Stimulated activated CD4-positive, alpha-beta T cell treated with anti-CD3 and anti-CD28 coated beads, Interleukin-2, amount 100 ng/mL, for 4 hours (primary cell): ENCODE data around the gene PPM1H.

Experiments used
- DNase-seq: peaks from one replicate; pipeline ENCODE4 v3.0.0-alpha.2; 2020; ENCODE audit warnings: low read depth

The PPM1H gene

DNA sequence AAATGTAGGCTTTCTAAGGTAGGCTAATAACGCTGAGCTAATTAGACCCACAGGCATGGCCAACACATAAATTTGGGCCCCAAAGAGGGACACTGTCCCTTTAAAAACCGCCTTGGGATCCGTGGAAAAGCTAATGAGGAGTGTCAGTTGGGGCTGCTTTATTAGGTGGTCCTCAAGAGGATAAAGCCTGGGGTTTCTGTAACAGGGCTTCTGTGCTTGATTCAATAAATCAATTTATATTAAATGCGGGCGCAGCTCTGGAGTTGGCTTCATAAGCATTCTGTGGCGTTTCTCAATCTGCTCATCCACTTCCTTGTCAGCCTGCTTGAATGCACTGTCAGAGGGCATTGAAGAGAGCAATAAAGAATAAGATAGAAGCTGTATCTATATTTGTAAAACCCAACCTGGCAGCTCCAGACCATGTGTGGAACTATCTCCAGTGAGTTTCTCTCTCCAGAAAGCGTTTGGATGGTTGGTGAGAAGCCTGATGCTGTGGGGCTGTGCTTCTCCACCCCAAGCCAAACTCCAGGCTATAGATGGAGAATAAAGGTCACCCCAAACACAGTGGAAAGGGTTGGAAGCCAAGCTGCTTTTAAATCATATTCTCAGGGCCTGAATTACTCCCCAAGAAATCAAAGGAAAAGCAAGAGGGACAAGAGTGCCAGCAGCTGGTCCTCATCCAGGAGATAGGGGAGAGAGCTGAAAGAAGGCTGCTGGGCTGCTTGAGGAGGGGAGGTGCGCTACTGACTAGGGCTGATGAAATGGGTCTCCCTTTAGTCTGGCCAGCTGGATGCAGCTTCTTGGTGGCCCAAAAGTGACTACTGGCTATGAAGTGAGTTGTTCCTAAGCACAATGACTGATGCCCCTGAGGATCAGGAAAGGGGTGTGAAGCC, 222.0 kb downstream of the PPM1H start:
- DNase-seq, result no peak

DNA sequence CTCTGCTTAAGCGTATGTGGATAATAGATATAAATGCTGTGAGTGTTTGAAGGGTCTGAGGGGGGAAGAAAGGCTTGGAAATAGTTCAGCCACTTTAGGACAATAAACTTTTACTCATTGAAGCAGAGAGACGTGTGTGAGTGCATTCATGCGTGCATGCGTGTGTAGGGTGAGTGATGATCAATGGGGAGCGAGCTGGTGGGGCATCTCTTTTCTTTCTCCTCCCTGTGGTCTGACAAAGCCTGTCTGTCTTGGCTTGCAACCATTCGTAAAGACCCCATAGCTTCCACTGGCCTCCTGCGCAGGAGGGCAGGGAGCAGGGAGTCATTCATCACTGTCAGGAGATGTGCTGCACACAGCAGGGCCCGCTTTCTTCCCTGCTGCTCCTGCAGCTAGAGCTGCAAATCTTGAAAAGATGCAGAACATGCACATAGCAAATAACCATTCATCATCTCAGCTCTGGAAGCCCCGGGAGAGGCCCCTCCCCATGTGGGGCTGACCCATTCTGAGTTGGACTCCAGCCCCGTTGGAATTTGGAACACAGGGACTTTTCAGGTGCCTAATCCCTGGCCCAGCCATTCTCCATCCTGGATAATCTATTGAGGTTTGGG, 223.2 kb downstream of the PPM1H start:
- DNase-seq, result no peak

DNA sequence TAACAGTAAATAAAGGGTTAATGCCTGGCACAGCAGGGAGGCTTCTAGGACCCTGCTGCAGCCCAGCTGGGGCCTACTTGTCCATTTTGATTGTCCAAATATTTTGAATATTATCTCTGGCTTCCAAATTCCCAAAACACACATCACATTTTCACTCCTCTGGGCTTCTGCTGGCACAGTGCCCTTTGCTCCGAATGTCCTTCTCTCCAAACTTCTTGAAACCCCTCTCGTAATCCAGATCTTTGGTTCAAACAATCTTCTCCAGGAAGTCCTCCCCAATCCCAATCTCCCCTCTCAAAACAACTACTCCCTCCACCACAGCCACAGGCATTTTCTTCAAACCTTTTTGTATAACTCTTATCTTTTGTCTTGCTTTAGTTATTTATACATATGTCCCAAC, 225.6 kb downstream of the PPM1H start:
- no peak for DNase-seq

DNA sequence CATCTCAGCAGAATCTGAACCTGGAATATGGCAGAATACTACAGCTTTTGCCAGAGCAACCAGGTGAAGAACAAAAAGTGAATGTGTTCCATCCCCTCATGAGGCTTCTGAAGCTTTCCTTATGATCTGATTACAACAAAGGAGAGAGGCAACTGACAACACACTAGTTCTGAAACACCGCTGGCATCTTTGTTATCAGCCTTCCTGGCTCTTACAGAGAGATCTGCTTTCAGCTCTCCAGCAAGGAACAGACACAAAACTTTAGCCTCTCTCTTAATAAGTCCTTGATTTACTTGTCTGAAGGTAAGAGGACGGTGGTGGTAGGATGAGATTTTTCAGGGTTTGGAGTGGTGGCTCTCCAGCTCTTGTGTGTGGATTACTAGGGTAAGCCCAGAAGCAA, 227.0 kb downstream of the PPM1H start:
- no peak for DNase-seq

DNA sequence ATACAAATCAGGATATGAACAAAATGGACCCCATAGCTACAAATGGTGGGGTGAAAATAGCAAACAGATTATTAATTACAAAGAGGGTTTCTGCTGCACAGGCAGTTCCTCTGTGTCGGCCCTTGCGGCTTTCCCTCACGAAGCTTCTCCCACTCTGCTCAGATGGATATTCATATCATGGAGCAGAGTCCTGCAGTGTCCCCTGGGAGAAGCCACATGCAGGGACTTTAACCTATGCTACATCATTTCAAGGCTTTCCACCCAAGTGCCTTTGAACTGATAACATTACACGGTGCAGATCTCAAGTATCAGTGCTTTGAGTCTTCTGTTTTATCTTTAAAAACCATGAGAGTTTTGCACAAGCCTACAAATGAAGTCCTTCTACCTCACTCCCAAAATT, 229.1 kb downstream of the PPM1H start:
- no peak for DNase-seq

DNA sequence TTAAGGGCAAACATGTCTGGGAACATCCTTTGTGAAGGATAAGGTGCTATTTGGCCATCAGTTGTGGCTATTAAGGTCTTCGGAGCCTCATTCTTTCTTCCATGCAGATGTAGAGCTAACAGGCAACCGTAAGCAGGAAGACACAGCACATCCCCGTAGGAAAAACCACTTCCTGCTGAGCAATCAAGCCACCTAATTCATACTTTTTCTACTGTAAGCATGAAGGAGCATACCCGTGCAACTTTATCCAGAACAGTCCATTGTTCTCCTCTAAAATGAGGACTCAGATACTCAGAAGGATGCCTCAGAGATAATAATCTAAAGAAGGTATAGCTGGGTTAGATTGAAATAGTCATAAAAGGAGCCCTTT, 232.0 kb downstream of the PPM1H start:
- DNase-seq, result no peak

DNA sequence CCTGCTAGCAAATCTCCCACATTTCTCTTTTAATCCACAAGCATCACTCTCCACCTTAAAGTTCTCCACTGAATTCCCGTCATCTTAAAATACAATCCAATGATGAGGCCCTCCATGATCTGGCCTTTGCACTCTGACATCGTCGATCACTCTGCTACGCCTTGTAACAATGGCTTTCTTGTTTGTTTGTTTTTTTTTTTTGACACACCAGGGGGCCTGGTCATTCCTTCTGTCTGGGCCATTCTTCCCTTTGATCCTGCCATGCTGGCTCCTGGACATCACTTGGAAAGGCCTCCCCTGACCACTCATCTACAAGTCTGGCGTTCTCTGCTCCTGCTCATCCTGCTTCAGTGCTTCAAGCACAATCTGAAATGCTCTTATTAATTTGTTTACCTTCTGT, 233.5 kb downstream of the PPM1H start:
- no peak for DNase-seq

DNA sequence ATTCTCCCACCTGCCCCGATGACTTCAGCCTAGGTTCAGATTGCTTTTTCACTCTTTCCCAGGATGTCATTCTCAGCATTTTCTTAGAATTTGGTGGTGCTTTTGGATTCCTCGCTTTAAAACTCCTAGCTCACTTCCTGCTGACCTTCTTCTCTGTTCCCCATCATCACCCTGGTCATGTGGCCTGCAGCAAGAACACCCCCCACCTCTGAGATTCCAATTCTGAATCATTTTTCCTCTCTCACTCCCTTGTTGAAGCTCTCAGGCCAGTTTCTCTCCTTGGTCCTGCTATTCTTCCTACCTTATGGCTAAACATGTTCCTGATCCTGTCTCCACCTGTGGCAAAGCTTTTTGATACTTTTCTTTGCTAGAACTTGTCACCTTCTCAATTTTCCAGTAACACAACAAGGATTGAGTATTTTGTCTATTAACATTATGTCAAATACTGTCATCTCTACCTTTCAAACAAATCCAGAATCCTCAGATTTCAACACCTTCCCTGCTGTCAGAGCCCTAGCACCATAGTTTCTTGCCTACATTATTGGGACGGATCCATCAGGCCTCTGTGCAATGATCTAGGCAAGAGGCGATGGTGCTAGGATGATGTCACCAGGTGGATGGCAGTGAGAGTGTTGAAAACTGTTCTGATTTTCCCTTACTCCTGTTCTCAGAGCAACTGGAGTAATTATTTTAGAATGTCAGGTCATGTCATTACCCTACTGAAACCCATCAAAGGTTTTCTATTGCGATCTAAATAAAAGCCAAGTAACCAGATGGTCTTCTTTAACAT, 234.7 kb downstream of the PPM1H start:
- no peak for DNase-seq

DNA sequence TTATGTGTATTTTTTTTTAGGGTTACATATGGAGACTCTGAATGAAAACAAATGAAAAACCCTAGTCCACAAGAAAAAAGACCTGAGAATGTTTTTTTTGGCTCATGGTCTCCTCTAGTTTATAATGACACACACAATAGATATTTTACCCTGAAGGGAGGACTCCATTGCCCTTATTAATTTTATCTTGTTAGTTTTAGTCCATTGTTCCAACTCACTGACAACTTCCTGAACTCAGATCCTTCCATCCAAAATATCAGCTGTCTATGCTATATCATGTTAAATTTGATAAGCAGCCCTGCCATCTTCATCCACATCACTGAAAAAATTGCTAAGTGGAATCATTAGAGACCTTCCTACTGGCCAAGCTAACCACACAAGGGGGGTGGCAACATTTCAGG, 236.2 kb downstream of the PPM1H start:
- DNase-seq, result no peak

DNA sequence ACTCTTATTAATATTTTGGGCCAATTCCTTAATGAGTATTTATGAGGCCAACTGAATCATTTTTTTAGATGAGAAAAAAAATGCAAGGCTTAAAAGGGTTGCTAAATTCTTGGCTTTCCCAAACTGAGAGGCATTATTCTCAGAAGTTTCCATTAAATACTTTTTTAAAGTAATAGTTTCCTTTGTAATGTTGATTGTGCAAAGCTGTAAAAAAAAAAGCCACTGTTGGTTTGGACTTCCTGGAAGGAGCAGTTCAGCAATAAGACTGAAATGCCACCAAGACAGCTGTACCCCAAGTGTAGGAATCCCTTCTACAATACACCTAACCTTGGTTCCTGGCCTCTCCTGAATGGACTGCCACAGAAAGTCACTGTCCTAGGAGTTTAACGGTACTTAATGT, 237.1 kb downstream of the PPM1H start:
- no peak for DNase-seq

DNA sequence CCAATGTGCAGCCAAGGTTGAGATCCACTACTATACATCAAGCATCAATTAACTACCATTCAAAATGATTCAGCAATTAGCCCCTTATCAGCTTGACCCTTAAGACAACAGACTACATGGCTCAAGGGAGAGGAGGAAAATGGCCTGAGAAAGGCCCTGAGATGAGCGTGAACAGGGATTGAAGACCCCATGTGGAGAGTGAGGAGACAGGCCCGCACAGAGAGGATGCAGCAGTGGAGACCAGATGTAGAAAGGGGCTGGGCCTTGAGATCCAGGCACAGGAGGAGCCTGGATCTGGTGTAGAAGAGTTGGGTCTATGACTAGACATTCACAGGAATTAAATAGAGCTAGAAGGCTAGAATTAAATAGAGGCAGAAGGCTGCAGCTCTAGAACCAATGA, 239.3 kb downstream of the PPM1H start:
- DNase-seq, result no peak

DNA sequence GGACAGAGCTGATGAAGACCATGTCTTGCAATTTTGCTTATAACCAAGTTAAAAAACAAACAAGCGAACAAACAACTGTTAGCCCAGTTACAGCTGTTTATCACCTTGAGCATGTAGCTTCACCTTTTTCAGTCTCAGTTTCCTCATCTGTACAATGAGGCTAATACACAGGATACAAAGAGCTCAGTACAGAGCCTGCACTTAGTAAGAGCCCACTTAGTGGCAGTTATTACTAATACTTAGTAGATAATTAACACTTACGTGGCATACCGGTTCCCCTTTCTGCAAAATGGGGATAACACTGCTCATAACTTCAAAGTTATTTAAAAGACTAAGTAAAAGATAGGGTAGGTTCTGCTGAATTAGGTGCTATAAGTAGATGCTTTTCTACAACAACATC, 240.3 kb downstream of the PPM1H start:
- no peak for DNase-seq

DNA sequence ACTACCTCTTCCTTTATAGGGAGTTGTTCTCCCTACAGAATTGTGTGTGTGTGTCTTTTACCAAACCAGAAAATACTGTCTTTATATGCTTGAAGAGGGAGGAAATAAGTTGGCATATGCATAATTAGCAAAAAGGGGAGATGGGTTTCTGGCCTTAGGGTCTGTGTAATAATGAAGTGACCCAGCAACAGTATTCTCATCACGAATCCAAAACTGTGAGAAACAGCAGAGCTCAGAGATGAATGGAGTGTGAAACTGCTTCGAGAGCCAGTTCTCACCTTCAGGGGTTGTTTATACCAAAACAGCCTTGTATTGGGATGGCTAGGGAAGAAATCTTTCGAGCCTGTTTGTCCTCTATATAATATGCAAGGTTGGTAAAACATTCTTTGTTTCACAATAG, 240.8 kb downstream of the PPM1H start:
- DNase-seq, result no peak

DNA sequence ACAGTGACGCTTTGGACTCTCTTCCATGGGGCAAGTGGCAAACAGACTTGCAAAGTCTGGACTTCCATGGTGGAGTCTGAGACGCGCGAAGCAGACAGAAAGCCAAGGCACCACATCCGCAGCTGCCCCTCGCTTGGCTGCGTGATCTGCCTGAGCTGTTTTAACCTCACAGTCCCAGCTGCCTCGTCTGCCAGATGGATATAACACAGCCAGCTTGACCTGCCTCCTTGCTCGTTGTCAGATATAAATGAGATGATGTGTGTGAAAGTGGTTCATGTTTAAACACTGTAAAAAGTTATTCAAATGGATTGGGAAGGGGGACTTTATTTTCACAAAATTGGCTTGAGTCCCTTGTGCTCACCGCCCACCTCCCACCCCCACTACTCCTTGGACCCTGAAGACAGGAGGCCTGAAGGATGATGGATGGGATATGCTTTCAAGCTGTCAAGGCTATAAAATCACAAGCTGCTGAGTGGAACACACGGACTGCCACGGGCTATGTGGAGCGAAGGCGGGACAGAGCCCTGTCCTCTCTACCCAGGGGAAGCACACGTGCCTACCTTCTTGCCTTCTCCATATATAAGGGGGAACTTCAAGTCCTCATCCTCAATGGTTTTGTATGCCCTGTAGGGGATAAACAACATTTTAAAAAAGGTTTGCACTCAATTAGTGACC, 241.4 kb downstream of the PPM1H start:
- DNase-seq, result no peak

DNA sequence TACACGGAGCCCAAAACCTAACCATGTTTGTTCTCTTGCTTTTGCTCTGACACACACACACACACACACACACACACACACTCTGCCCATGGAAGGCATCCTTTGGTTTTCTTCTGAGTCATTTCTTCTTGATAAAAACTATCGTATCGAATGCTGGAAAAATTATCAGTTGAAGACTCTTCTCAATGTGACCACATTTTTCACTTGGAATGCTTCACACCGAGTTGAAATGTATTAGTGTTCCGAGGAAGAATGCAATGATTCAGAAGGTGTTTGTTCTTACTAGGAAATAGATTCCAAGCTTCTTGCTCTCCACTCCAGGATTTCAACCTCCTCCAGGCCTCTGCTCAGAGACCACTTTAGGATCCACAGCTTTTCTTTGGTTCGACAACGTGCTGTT, 242.1 kb downstream of the PPM1H start:
- no peak for DNase-seq

DNA sequence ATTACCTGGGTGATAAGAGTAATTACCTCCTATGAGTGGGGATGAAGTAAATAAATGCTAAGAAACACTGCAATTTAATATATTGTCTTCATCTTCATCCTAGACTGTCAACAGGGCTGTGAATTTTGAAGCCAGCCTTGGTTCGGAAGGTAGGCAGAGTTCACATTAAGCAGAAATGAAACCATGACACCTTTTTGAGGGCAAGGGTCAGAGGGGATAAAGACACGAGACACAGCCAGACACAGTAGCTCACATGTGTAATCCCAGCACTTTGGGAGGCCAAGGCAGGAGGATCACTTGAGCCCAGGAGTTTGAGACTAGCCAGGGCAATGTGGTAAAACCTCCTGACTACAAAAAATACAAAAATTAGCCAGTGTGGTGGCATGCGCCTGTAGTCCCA, 243.6 kb downstream of the PPM1H start:
- no peak for DNase-seq

DNA sequence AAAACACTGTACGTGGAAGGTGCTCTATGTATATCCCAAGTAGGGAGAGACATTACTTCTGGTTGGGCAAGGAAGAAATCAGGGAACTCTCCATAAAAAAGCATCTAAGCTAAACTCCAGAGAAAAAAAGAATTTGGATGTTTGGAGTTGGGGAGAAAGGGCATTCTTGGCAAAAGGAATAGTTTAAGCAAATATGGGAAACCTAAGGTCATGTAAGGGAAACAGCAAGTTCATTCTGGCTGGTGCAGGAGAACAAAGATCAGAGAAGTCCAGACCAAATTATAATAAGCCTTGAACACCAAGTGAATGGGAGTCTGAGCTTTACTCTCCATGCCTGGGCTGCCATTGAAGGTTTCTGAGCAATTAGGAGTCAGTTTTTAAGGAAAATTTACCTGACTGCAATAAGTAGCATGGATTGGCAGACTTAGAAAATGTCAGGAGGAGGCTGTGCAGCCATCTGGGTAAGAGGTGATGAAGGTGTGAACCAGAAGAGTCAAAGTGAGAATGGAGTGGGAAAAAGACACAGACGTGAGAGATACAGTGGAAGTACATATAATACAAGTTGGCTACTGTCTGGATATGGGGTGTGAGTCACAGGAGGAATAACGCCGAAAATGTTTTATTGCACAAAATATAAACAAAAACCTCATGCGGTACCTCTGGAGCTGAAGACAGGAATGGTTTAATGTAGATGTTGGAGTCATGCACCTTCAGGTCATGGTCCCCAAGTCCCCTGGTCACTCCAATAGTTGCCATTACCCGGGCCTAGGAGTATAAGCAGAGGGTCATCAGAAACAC, 245.7 kb downstream of the PPM1H start:
- no peak for DNase-seq

DNA sequence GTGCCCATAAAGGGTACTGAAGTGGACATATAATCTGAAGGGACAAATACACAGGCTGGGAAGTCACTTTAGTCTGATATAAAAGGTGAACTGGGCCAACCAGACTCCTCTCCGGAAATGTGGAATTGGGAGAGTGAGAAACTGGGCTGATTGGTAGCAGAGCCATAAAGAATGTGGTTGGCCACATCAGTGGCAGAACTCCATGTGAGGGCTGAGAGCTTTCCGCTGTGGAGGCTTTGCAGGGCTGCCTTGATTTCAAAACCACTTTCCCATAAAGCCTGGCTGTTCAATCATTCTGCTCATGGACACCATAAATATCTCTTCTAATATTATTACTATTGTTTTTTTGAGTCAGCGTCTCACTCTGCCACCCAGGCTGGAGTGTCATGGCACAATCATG, 248.0 kb downstream of the PPM1H start:
- no peak for DNase-seq

DNA sequence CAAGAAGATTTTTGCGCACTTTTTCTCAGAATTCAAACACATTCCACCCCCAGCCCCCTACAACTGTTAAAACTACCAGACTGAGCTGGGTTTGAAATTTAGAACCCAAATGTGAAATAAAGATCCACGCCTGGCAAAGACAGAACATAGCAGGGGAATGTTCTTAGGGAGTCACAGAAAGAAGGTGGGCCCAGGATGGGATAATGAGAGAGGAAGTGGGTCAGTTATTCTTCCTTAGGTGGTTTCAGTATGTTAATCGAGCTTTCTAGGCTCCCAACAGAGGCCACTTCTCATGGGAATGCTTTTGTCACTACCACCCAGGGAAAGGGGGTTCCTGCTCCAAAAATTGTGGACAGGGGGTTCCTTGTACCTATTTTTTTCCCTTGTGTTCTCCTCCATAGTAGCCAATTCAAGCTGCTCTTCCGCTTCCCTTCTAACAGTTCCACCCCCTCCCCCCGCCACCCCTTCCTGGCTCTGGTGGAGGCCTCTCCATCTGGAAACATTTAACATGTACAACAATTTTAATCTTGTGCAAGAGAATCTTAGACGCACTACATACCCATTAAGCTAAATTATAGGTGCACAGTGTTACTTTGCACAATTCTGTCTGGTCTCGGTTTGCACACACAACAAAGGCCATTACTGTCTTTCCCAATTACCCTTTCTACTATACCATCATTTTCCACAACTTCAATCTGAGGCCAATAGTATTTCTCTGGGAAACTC, 250.2 kb downstream of the PPM1H start:
- no peak for DNase-seq

DNA sequence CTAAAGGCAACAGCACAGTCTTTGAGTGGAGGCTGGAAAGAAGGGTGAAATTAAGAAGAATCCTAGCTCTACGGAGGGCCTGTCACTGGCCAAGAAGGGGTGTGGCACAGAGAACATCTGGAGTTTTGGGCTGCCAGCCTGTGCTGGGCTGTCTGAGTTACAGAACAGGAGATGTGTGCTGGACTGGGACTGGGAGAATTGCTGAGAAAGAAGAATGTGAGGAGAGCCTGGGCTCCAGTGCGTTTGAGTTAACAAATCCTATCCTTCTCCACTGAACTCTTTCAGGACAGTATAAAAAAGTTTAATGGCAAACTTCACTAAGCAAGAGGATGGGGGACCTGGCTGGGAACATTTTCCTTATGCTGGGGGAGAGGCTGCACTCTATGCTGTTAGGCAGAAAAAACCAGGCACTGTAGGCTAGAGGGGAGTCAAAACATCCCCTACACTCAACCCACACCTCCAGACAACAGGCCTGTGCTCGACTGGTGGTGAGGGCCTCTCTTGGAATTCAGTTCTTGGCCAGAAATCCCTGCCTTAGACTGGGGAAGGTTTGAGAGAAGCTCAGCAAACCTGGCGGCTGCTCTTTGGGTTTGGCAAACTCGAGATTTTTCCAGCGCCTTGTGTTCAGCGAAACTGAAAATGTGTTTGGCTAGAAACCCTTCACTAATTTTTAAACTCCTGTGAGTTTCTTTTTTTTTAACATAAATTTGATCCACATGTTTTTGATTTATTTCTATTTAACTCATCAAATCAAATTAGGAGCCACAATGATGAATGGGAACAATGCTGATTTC, 251.0 kb downstream of the PPM1H start:
- no peak for DNase-seq
